ELR (cell line): ENCODE measurements around the gene CDKN2B.
A peak's percentile ranks its signal among the peaks of the same experiment; 100 is the strongest.
"Not testable (repeated sequence)": the region's sequence is repeated elsewhere in the genome, so short reads cannot be mapped to it uniquely, and the experiment has no call there.

Experiments
- DNase-seq: peaks from one replicate; pipeline ENCODE4 v3.0.0-alpha.2; 2015; ENCODE audit warnings: low read depth

The CDKN2B gene

DNA sequence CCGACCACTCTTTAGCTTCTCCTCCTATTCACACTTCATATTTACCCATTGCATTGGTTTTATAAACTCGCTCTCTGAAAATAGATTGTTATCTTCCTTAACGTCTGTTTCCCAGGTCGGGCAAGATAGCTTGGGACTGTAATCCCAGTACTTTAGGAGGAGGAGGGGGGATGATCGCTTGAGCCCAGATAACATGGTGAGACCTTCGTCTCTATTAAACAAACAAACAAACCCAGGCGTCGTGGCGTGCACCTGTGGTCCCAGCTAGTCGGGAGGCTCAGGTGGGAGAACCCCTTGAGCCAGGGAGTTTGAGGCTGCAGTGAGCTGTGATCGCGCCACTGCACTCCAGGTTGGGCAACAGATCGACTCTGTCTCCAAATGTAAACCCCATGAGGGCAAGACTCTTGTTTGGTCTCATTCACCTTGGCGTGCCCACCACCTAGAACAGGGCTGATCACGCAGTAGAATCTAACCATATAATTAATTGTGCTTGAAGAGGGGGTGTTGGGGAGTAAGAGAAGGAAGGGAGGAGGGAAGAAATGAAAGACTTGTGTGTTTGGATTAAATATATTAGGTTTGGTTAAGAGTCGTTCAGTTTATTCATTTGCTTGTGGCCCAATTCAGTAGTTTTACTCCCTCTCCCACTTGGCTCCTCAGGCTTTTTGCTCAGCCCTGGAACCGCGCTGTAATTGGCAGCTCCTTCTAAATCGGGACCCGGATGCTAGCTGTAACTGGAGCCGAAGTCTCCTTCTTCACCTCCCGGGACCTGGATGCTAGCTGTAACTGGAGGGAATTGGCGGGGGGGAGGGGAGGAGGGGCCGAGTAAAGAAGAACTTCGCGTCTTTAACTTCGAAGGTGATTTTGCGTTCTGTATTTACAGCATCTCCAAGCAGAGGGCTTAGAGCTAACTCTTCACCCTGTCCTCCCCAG lies 39.8 kb downstream of the CDKN2B start:
- no peak for DNase-seq

DNA sequence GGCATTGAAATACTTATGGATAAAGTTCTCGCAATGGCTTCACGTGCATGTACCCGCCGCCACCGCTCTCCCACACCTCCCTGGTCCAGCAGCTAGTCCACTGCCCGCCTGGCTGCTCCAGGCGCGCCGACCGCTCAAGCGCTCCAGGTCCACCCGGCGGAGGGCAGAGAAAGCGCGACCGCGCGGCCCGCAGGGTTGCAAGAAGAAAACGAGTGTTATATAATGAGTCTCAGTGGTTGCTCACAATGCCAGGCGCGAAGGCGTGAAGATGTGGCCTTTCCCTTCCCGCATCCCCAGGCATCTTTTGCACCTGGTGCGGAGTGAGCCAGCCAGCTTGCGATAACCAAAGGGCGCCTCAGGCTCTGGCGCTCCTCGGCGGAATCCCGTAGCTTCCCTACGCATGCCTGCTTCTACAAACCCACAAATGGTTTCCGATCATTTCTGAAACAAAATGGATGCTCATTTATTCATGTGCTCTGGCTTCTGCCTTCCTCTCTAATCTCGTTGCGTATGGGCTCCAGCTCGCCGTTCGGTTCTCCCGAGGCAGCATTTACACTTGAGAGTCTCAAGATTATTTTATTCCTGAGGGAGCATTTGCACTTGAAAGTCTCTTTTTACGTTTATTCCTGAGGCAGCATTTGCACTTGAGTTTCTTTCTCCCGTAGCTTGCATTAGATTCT lies 40.6 kb downstream of the CDKN2B start:
- peak; percentile 62 for DNase-seq

DNA sequence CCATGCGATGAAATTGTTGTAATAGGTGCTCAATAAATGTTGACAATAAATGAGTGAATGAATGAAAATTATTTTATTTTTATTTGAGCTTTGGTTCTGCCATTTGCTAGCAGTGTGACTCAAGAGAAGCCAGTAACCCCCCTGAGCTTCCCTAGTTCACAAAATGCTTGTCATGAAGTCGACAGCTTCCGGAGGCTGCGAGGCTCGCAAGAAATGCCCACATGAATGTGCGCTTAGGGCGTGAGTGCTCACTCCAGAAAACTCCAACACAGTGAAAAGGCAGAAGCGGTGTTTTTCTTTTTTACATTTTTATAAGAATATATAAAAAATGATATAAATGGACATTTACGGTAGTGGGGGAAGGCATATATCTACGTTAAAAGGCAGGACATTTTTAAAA lies 41.4 kb downstream of the CDKN2B start:
- DNase-seq = no peak

DNA sequence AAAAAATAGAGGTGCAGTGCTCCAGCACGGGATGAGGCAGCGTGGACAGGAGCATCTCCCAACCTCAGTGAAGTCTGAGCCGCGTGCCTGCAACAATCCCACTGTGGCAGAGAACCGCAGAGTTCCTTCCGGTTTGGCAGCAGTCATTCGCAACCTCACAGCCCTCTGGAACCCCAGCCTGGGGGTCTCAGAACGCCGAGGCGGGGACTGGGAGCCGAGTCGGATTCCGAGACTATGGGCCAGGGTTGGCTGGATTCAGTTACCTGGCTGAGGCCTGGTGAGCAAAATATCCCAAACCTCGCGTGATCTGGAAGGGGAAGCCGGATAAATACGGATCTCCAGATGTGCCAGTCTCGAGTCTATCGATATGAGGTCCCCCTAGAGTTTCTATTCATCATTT lies 41.9 kb downstream of the CDKN2B start:
- no peak for DNase-seq

DNA sequence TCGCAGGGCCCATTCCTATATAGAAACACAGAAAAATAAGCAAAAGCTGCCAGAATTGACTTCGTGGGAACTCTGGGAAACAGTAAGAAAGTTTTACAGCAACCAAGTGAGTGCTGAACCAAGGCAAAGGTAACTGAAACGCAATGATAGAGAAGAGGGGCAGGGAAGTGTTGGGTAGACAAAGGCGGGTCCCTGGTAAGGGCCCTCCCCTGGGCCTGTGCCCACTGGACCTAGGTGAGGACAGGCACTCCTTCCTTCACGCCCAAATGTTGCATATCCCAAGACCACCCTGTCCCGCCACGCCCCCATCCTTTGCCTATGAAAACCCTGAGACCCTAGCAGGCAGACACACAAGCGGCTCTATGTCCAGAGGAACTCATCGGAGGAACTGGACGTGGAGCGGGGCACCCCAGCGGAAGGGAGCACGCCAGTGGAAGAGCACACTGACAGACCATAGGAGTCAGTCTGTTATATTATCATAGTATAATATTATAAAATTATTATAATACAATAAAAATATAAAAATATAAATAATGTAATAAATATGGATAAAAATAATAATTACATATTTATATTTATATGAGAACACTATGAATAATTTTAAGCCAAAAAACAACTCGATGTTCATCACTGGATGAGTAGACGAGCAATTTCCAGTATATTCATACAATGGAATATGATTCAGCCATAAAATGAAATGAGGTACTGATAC lies 42.8 kb downstream of the CDKN2B start:
- DNase-seq = no peak

DNA sequence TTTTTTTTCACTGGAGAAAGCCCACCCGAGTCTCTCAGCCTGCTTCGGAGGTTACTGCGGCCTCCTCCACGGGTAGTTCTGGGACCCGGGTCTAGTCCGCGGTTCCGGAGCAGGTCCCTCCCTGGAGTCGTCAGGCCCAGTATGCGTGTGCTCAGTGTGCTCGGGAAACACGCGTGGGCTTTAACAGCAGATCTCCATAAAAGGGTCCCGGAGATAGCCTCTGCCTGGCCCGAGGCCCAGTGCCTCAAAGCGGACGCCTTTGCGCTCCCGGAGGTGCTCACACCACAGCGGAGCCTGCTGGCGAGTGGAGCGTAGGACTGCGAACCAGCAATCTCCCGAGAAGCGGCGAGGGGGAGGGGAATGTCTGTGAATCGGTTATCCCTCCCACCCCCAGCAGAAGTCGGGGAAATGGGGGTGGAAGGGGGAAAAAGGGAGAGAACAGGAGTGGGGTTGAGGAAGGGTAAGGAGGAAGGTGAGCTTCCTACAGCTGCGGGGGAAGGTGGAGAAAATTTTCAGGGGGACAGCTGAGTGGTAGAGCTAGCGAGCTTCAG lies 43.6 kb downstream of the CDKN2B start:
- peak; percentile 89 for DNase-seq

DNA sequence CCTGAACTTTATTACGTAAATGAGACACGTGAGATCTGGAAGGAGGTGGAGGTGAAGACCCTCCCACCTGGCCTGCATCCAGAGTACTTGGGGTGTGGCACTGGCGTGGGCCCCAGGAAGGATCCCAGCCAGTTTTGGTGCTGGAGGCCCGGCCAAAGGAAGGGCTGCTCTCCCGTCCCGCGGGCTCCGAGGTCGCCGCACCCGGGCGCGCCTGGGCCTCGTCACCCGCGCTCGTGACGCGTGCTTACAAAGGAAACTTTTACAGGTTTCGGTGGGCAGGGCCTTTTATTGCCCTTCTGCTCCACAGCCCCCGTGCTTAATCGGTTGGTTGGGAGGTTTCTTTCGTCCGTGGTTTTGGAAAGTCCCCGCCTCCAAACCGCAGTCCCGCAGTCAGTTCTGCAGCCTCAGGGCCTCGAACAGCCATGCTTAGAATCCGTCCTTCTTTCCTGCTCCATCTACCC lies 44.1 kb downstream of the CDKN2B start:
- peak; percentile 46 for DNase-seq

DNA sequence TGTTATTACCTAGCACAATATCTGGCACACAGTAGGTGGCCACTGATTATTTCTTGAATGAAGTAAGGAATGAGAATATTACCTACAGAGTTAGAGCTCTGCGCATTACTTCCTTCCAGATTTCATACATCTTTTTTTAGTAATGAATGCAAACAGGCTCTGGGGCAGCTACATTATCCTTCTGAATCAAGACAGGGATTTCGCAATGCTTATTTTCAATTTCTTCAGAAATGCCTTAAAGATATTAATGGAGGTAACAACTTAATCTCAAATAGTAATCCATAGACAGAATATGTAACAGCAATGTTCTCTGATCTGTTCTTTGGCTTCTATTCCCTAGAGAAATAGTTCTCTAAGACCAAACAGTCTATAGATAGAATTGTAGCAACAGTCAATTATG lies 47.5 kb downstream of the CDKN2B start:
- DNase-seq = no peak

DNA sequence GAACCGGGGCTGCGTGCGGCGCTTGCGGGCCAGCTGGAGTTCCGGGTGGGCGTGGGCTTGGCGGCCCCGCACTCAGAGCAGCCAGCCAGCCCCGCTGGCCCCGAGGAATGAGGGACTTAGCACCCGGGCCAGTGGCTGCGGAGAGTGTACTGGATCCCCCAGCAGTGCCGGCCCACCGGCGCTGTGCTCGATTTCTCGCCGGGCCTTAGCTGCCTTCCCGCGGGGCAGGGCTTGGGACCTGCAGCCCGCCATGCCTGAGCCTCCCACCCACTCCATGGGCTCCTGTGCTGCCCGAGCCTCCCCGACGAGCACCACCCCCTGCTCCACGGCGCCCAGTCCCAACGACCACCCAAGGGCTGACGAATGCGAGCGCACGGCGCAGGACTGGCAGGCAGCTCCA lies 49.8 kb downstream of the CDKN2B start:
- DNase-seq = not testable (repeated sequence)

DNA sequence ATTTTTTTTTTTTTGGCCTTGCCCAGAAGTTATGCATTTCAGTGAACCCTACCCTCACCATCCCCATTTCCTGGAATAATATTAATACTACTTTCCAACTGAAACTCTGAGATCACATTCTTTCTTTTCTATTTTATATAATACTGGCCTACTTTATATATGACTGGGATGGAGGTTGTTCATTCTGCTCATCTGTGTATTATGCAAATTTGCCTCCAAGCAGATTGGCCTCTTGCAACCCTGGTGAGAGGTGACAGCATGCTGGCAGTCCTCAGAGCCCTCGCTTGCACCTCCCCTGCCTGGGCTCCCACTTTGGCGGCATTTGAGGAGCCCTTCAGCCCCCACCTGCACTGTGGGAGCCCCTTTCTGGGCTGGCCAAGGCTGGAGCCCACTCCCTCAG lies 50.3 kb downstream of the CDKN2B start:
- DNase-seq = no peak
